GM19351 (cell line): ENCODE data around the gene NKX1-1.
"Not testable (repeated sequence)": the region's sequence is repeated elsewhere in the genome, so short reads cannot be mapped to it uniquely, and the experiment has no call there.

Source experiments
- ATAC-seq: cut with Tn5 transposase; IDR thresholded peaks from one replicate; pipeline ENCODE4 v1.9.1; 2021; ENCODE audit warnings: mild to moderate bottlenecking, moderate library complexity; ENCODE audit not compliant: unreplicated experiment

NKX1-1 gene

GRCh38 chr4:1405636-1406393 is 427 bp downstream of the NKX1-1 start:
- no peak for ATAC-seq

- ATAC-seq, result no peak
Measured at GRCh38 chr4:1405254-1405635, 997 bp downstream of the NKX1-1 start.

- no peak for ATAC-seq
Measured at GRCh38 chr4:1404573-1405253, 1.5 kb downstream of the NKX1-1 start.

- ATAC-seq, result no peak
Measured at GRCh38 chr4:1403591-1404572, 2.4 kb downstream of the NKX1-1 start.

GRCh38 chr4:1403177-1403583 is 3.1 kb downstream of the NKX1-1 start:
- no peak for ATAC-seq

- no peak for ATAC-seq
Measured at GRCh38 chr4:1402516-1403091, 3.6 kb downstream of the NKX1-1 start.

- no peak for ATAC-seq
Measured at GRCh38 chr4:1402021-1402515, 4.2 kb downstream of the NKX1-1 start.

GRCh38 chr4:1401409-1402020 is 4.7 kb downstream of the NKX1-1 start:
- no peak for ATAC-seq

- no peak for ATAC-seq
Measured at GRCh38 chr4:1400831-1401408, 5.3 kb downstream of the NKX1-1 start.

- no peak for ATAC-seq
Measured at GRCh38 chr4:1400191-1400805, 5.9 kb downstream of the NKX1-1 start.

- ATAC-seq, result no peak
Measured at GRCh38 chr4:1399508-1400190, 6.6 kb downstream of the NKX1-1 start.

GRCh38 chr4:1398681-1399507 is 7.3 kb downstream of the NKX1-1 start:
- no peak for ATAC-seq

- no peak for ATAC-seq
Measured at GRCh38 chr4:1396806-1397455, 9.3 kb downstream of the NKX1-1 start.

- ATAC-seq, result no peak
Measured at GRCh38 chr4:1395941-1396805, 10.1 kb downstream of the NKX1-1 start.

GRCh38 chr4:1395389-1395820 is 10.8 kb downstream of the NKX1-1 start:
- ATAC-seq, result not testable (repeated sequence)

GRCh38 chr4:1394554-1395388 is 11.5 kb downstream of the NKX1-1 start:
- ATAC-seq, result not testable (repeated sequence)
